ENCODE results near the gene NR1I2. TPM values are rescaled to one million over a fixed set of nuclear protein-coding genes. Genes with fewer than 3 reads are reported as not detected.

The NR1I2 gene
- polyA plus RNA-seq, 1 donor from 2014 or later, result 0.53 TPM

DNA sequence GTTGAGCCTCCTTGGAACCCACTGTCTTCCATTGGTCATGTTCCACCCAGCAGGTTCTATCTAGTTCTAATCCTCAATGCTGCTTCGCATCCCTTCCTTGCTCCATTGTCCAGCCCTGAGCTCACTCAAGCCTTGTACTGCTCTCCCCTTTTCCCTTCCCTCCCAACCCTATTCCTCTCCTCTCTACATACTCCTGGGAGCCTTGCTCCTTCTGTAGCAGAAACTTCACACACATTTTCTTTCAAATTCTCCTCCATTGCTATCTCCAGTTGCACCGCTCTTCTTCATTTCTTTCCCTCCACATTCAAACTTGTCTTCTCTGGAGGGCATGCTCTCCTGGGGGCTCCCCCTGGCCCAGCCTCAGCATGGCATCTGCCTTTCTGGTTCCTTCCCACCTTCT, 14.5 kb downstream of the NR1I2 start:
- Histone ChIP-seq H3K4me3 (ENCODE audit: low read length) (no peak overlapping the region), H3K9me3 (ENCODE audit: low read length) (no peaks in the 10 kb centered on the region), H3F3A (ENCODE audit: insufficient read depth, low read length, poor library complexity, severe bottlenecking) (no peaks in the 10 kb centered on the region), H3K79me2 (replicated peaks; ENCODE audit: insufficient read depth, low read length) (no peaks in the 10 kb centered on the region), H3K27ac (ENCODE audit: low read length) (no peak overlapping the region), H4K20me1 (ENCODE audit: insufficient read depth) (no peaks in the 10 kb centered on the region), H2AFZ (ENCODE audit: low read depth, low read length) (no peak overlapping the region), H3K9ac (ENCODE audit: low read length) (no peak overlapping the region), H3K4me2 (ENCODE audit: low read length) (no peak overlapping the region), H3K27me3 (ENCODE audit: insufficient read depth, low read depth, low read length) (no peaks in the 10 kb centered on the region), H3K36me3 (ENCODE audit: insufficient read depth, low read length) (no peaks in the 10 kb centered on the region), H3K9me2 (ENCODE audit: insufficient read depth, low read length) (no peaks in the 10 kb centered on the region)
- TF ChIP-seq RAD21 (conservative IDR thresholded peaks at IDR 0.05) (no peak), REST (IDR thresholded peaks at IDR 0.05; ENCODE audit: borderline replicate concordance) (no peak), MXI1 (conservative IDR thresholded peaks at IDR 0.05; ENCODE audit: poor library complexity, severe bottlenecking) (no peak), SMC3 (conservative IDR thresholded peaks at IDR 0.05; ENCODE audit: poor library complexity) (no peak)

DNA sequence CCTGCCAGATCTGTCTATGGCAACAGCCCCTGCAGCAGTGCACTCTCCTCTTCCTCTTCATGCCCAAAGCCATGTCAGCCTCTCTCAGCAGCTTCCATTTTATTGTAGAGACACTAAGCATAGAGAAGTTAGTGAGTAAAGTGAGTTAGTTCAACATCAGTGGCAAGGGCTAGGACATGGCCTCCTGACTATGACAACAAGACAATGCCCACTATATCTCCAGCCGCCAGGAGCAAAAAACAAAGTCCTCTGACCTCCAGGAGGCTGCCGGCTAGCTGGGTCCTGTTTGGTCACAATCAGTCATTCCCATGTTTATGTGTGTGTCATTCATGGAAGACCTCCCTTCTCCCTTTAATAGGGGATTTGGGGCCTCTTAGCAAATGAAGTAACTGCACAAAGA, 14.9 kb downstream of the NR1I2 start:
- TF ChIP-seq RAD21 (conservative IDR thresholded peaks at IDR 0.05) (no peak), MXI1 (conservative IDR thresholded peaks at IDR 0.05; ENCODE audit: poor library complexity, severe bottlenecking) (no peak), EP300 (conservative IDR thresholded peaks at IDR 0.05; ENCODE audit: poor library complexity, severe bottlenecking) (no peak), REST (IDR thresholded peaks at IDR 0.05; ENCODE audit: borderline replicate concordance) (no peak), EZH2 (IDR thresholded peaks at IDR 0.05; ENCODE audit: borderline replicate concordance, insufficient read depth, low read length, poor library complexity, severe bottlenecking) (no peak), POLR2AphosphoS5 (IDR thresholded peaks at IDR 0.05) (no peak), TAF1 (IDR thresholded peaks at IDR 0.05; ENCODE audit: low read depth) (no peak), SMC3 (conservative IDR thresholded peaks at IDR 0.05; ENCODE audit: poor library complexity) (no peak)
- TF ChIP-seq, protein P1, sequence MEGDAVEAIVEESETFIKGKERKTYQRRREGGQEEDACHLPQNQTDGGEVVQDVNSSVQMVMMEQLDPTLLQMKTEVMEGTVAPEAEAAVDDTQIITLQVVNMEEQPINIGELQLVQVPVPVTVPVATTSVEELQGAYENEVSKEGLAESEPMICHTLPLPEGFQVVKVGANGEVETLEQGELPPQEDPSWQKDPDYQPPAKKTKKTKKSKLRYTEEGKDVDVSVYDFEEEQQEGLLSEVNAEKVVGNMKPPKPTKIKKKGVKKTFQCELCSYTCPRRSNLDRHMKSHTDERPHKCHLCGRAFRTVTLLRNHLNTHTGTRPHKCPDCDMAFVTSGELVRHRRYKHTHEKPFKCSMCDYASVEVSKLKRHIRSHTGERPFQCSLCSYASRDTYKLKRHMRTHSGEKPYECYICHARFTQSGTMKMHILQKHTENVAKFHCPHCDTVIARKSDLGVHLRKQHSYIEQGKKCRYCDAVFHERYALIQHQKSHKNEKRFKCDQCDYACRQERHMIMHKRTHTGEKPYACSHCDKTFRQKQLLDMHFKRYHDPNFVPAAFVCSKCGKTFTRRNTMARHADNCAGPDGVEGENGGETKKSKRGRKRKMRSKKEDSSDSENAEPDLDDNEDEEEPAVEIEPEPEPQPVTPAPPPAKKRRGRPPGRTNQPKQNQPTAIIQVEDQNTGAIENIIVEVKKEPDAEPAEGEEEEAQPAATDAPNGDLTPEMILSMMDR (IDR thresholded peaks at IDR 0.05; ENCODE audit: poor library complexity, severe bottlenecking), result no peak
- no peaks in the 10 kb centered on the region for H3K79me2 ChIP-seq (replicated peaks; ENCODE audit: insufficient read depth, low read length)
- no peaks in the 10 kb centered on the region for H4K20me1 ChIP-seq (ENCODE audit: insufficient read depth)
- no peak overlapping the region for H3K27ac ChIP-seq (ENCODE audit: low read length)
- H3K4me2 ChIP-seq (ENCODE audit: low read length), result no peak overlapping the region
- H3K27me3 ChIP-seq (ENCODE audit: insufficient read depth, low read depth, low read length), result no peaks in the 10 kb centered on the region
- no peaks in the 10 kb centered on the region for H3K9me3 ChIP-seq (ENCODE audit: low read length)
- H3K36me3 ChIP-seq (ENCODE audit: insufficient read depth, low read length), result no peaks in the 10 kb centered on the region
- no peaks in the 10 kb centered on the region for H3K9me2 ChIP-seq (ENCODE audit: insufficient read depth, low read length)
- no peak overlapping the region for H3K9ac ChIP-seq (ENCODE audit: low read length)
- no peaks in the 10 kb centered on the region for H3F3A ChIP-seq (ENCODE audit: insufficient read depth, low read length, poor library complexity, severe bottlenecking)
- H2AFZ ChIP-seq (ENCODE audit: low read depth, low read length), result no peak overlapping the region
- H3K4me3 ChIP-seq (ENCODE audit: low read length), result no peak overlapping the region
